Mesothelial cell of epicardium (in vitro differentiated cells): ENCODE measurements around the gene ENTPD8. TPM values are rescaled to one million over a fixed set of nuclear protein-coding genes. Genes with fewer than 3 reads are reported as not detected.

ENCODE experiments used
- DNase-seq, 2 experiments: peaks; one replicate each; pipeline ENCODE4 v3.0.0; 2021; ENCODE audit warnings: low spot score in 2 of 2; ENCODE audit not compliant: unreplicated experiment in 2 of 2
- H3K27ac Mint-ChIP-seq: 2 replicates; pipeline ENCODE4 v1.8.0; 2021; ENCODE audit warnings: mixed read lengths
- H3K27me3 Mint-ChIP-seq: 2 replicates; pipeline ENCODE4 v1.8.0; 2021; ENCODE audit warnings: low read depth, mixed read lengths
- H3K36me3 Mint-ChIP-seq: 2 replicates; pipeline ENCODE4 v1.8.0; 2021; ENCODE audit warnings: mixed read lengths
- H3K4me1 Mint-ChIP-seq: 2 replicates; pipeline ENCODE4 v1.8.0; 2021; ENCODE audit warnings: mixed read lengths
- H3K4me3 Mint-ChIP-seq: 2 replicates; pipeline ENCODE4 v1.8.0; 2021; ENCODE audit warnings: mild to moderate bottlenecking, moderate library complexity, mixed read lengths
- H3K9me3 Mint-ChIP-seq: 2 replicates; pipeline ENCODE4 v1.8.0; 2021; ENCODE audit warnings: mixed read lengths
- CTCF ChIP-seq: fragments of 200-600 bp; sonication (generic); IDR thresholded peaks from one replicate; pipeline ENCODE4 v1.5.0; 2021; ENCODE audit warnings: antibody characterized with exemption; ENCODE audit not compliant: unreplicated experiment
- total RNA-seq: library from RNA; stranded (reverse); gene quantifications from 3 replicates; pipeline ENCODE4 v1.2.1, GENCODE V29; 2021

Gene ENTPD8
- total RNA-seq, 1 donor from 2014 or later, result 1.4 TPM

DNA sequence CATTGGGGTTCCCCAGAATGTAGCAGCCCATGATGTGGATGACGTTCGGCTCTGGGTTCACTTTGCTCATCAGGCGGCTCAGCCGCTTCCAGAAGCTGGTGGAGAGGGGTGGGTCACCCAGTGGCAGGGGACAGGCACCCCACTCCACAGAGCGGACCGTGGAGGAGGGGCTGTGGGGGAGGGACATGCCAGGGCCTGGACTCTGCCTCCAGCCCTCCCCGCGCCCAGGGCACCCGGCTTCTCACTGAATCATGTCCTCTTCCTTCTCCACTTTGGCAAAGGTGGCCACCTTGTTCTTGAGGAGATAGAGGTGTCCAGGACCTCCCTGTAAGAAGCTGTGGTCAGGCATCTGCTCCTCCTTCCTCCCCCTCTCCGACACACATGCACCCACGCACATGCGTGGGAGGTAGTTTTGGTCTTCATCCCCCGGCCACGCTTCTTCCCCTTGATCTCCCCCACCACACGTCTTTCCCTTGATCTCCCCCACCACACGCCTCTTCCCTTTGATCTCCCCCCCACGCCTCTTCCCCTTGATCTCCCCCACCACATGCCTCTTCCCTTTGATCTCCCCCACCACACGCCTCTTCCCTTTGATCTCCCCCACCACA lies 8.9 kb upstream of the ENTPD8 start:
- no peak for TF ChIP-seq CTCF
- H3K4me3 Mint-ChIP-seq, result no peak overlapping the region
- peaks cover 13% of the 10 kb centered on the region for H3K4me1 Mint-ChIP-seq
- H3K9me3 Mint-ChIP-seq, result no peaks in the 10 kb centered on the region
- peaks cover 3% of the 10 kb centered on the region for H3K36me3 Mint-ChIP-seq
- DNase-seq, result peak in 1 of 2 experiments; percentile 6
- peaks cover 2% of the 10 kb centered on the region for H3K27me3 Mint-ChIP-seq
- H3K27ac Mint-ChIP-seq, result no peak overlapping the region

DNA sequence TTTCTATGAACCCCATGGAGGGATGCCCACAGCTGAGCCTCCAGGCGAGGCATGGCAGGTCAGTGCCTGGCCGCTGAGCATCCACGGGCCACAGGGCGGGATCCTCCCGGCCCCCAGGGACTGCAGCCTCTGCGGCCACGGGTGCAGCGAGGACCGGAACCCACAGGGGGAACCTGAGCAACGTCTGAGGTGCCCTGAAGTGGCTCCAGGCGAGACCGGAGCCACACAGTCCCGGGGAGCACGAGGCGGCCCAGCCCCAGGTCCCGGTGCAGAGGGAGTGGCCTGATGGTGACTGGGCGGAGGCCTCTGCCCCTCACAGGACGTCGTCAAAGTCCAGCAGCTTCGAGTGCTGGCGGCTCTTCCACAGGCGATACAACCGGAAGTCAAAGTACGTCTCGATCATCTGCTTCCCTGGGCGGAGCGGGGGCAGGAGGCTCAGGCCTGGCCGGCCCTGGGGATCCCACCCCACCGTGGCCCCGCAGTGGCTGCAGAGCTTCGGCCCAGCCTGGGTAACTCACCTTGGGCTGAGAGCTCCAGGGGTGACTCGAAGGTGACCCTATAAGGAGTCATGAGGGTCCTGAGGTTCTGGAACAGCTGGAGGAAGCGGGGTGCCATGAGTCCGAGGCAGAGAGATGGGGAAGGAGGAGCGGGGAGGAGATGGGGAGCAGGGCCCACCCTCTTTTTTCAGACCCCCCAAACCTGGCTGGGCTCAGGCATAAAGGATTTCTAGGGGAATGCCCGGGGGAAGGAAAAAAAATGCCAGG lies 8.1 kb upstream of the ENTPD8 start:
- Mint-ChIP-seq H3K4me3 (no peak overlapping the region), H3K36me3 (peaks cover 3% of the 10 kb centered on the region), H3K4me1 (peaks cover 7% of the 10 kb centered on the region), H3K27me3 (peaks cover 2% of the 10 kb centered on the region), H3K9me3 (no peaks in the 10 kb centered on the region), H3K27ac (no peak overlapping the region)
- DNase-seq, result peak in 1 of 2 experiments; percentile 8
- no peak for TF ChIP-seq CTCF

- Mint-ChIP-seq H3K36me3 (peaks cover 3% of the 10 kb centered on the region), H3K27ac (no peak overlapping the region), H3K4me3 (no peak overlapping the region), H3K27me3 (peaks cover 3% of the 10 kb centered on the region), H3K4me1 (peaks cover 5% of the 10 kb centered on the region), H3K9me3 (no peaks in the 10 kb centered on the region)
- DNase-seq, result peak in 1 of 2 experiments; percentile 14
- TF ChIP-seq CTCF, result no peak
Measured at GRCh38 chr9:137448602-137448962, 7.4 kb upstream of the ENTPD8 start.

DNA sequence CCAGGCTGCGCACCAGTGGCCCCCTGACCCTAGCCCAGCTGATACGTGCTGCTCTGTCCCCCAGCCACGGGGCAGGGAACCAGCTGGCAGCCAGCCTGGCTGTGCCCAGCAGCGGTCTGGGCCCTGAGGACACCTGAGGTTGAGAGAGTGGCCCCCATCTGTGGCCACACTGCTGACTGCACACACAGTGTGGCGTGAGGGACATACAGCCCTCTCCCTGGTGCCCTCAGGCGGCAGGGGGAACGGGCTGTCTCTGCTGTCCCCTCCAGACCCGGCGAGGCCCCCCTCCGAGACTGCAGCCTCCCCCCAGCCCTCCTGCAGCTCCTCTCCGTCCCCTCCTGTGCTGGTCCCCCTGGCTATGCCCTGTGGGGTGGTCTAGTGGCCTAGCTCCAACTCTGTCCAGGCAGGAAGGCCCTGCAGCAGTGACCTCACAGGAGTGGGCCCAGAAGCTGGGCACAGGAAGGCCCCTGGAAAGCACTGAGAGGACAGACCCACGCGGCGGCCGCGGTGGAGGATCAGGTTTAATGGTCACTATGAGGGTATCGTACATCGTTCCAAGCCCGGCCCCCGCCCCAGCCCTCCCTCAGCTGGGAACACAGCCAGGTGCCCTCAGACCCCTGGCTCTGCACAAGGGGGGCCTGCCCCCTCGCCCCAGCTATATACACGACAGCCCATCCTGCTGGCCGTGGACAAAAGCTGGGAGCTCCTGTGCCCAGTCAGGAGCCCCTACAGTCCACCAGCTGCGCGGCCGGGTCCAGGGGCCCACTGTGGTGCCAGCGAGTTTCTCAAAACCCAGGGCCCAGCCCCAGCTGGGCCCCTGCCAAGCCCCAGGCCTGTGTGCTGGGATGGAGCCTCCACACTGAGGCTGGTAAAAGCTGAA lies 6.8 kb upstream of the ENTPD8 start:
- H3K9me3 Mint-ChIP-seq, result no peaks in the 10 kb centered on the region
- no peak overlapping the region for H3K27ac Mint-ChIP-seq
- peaks cover 4% of the 10 kb centered on the region for H3K4me1 Mint-ChIP-seq
- no peak for DNase-seq
- H3K36me3 Mint-ChIP-seq, result peaks cover 3% of the 10 kb centered on the region
- no peak overlapping the region for H3K4me3 Mint-ChIP-seq
- H3K27me3 Mint-ChIP-seq, result peaks cover 4% of the 10 kb centered on the region
- TF ChIP-seq CTCF, result no peak

GRCh38 chr9:137446851-137447471 lies 5.8 kb upstream of the ENTPD8 start:
- Mint-ChIP-seq H3K36me3 (peaks cover 3% of the 10 kb centered on the region), H3K9me3 (no peaks in the 10 kb centered on the region), H3K4me1 (peaks cover 5% of the 10 kb centered on the region), H3K4me3 (no peak overlapping the region), H3K27ac (peak overlapping the region; percentile 19), H3K27me3 (peaks cover 6% of the 10 kb centered on the region)
- TF ChIP-seq CTCF, result no peak
- DNase-seq, result no peak
